Measurements from ENCODE around the gene PAX2.

- TF ChIP-seq EZH2 (IDR thresholded peaks at IDR 0.05; ENCODE audit: insufficient read depth, poor library complexity, severe bottlenecking) = no peak
- no peak for TF ChIP-seq EZH2phosphoT487 (IDR thresholded peaks at IDR 0.05; ENCODE audit: insufficient read depth, low read depth)
Observed at GRCh38 chr10:100806356-100806645, 60.9 kb downstream of the PAX2 start.
